ENCODE measurements around the gene RANBP17.

The RANBP17 gene

DNA sequence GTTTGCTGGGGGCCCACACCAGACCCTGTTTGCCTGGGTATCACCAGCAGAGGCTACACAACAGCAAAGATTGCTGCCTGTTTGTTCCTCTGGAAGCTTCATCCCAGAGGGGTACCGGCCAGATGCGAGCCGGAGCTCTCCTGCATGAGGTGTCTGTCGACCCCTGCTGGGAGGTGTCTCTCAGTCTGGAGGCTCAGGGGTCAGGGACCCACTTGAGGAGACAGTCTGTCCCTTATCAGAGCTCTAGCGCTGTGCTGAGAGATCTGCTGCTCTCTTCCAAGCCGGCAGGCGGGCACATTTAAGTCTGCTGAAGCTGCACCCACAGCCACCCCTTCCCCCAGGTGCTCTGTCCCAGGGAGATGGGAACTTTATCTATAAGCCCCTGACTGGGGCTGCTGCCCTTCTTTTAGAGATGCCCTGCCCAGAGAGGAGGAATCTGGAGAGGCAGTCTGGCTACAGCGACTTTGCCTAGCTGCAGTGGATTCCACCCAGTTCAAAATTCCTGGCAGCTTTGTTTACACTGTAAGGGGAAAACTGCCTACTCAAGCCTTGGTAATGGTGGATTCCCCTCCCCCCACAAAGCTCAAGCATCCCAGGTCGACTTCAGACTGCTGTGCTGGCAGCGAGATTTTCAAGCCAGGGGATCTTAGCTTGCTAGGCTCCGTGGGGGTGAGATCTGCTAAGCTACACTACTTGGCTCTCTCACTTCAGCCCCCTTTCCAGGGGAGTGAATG, 241.2 kb downstream of the RANBP17 start:
- no peak for DNase-seq

DNA sequence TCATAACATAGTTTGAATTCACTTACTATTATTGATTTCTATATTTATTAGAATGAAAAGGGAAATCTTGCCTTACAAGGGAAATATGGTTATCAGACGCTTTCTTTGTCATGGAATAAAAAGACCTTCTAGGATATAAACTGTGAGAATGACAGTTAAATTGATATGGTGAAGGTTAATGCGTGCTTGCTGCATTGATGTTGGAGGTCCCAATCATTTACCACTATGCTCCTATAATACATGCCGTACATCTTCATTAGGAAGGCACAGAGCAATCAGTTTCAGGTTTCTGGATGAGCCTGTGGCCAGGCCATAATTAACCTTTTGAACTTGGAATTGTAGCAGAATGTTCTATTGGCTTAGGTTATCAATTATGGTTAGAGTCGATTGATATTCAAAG, 245.9 kb downstream of the RANBP17 start:
- no peak for DNase-seq

DNA sequence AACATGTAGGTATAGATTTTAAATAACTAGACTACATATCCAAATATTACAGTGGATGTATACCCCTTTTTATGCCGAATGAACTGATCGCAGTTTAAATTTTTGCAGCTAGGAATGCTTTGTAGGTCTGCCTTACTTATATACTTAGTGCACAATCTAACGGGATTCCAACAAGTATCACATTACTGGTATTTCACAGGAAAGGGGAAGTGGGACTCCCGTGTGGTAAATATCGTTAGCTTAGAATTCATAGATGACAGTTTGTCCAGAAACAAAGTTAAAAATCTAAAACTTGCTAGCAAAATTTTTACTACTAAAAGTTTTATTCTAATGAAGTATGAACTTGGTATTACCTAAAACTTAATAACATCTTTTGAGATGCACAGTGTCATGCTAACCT, 253.7 kb downstream of the RANBP17 start:
- DNase-seq: no peak

DNA sequence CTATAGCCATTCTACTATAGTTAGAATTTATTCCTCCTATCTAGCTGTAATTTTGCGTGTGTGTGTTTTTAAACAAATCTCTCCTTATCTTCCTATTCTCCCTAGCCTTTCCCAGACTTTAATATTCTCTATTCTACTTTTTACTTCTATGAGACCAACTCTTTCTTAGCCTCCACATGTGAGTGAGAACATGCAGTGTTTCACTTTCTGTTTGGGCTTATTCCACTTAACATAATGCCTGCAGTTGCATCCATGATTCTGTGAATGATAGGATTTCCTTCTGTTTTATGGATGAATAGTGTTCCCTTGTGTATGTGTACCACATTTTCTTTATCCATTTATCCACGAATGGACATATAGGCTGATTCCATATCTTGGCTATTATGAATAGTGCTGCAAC, 254.9 kb downstream of the RANBP17 start:
- no peak for DNase-seq

DNA sequence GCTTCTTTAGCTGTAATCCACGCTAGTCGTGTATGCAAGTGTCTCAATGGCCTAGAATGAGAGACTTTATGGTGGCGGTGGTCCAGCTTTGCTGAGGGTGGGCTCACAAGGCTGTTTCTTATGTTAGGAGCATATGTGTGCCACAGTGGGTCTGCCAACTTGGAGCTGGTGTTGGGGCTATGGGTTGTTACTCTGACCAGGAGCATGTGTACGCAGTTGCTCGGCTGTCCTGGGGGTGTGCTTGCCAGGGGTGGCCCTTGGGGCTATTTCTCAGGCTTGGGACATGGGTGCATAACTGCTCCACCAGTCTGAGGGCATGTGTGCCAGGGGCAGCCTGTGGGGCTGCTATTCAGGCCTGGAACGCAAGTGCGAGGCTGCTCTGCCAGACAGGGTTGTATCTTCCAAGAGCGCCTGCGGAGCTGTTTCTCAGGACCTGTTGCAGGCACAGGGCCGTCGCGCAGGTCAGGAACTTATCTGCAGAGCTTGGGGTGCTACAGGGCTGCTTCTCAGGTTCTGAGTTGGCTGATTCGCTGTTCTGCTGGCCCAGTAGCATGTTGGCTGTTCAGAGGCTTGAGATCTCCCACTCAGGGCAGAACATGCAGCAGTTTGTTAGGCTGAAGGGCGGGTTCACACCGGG, 259.3 kb downstream of the RANBP17 start:
- no peak for DNase-seq

DNA sequence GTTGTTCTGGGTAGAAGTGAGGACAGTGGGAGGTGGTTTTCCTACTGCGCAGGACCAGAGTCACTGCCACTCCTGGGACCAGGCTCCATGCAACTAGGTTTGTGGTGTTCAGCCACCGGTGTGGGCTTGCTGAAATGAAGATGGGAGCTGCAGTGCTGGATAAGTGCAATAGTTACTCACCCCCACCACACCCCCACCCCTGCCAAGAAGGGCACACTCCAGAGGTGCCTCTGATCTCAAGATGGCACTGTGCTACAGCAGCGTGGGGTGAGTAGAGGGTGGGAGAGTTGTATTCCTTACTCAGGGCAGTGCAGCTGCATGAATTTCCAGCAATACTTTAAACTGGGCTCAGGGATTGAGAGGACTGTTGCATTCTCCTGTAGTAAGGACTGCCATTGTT, 259.8 kb downstream of the RANBP17 start:
- DNase-seq: no peak

DNA sequence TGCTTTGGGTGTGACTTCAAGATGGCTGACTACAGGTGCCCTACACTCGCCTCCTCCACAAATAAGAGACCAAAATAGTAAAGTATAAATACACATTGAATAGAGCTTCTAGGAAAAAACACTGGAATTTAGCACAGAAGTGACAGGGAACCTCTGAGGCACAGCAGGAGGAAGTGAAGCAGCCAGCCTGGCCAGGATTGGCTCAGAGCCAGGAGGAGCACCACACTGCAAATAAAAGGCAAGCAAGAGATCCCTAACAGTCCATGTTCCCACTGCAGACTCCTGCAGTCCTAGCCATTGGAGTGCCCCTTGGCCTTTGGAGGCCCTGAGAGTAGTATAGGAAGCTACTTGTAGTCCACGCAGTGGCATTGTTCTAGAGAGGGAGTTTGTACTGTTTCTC, 260.6 kb downstream of the RANBP17 start:
- no peak for DNase-seq

DNA sequence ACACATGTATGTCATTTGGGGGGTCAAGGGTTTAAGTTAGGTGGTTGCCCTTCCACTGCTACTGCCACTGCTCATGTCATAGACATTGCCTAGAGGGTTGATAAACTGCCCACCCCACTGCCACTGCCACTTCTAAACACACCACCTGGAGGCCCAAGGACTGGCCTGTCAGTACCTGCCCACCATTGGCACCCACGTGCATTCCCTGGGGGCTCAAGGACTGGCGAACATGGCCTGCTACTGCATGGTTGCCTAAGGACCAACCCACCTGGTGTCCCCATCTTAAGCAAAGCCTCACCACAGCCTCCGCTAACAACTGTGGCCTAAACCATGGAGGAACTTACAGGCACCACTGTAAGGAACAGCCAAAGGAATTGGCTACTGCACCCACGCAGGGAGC, 261.6 kb downstream of the RANBP17 start:
- no peak for DNase-seq

DNA sequence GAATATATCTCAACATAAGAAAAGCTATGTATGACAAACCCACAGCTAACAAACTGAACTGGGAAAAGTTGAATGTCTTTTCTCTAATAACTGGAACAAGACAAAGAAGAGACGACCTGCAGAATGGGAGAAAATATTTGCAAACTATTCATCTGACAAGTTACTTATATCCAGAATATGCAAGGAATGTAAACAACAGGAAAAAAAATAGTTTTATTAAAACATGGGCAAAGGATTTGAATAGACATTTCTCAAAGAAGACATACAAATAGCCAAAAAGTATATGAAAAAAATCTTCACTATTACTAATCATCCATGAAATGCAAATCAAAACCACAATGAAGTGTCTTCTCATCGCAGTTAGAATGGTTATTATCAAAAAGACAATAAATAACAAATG, 265.5 kb downstream of the RANBP17 start:
- DNase-seq: no peak

DNA sequence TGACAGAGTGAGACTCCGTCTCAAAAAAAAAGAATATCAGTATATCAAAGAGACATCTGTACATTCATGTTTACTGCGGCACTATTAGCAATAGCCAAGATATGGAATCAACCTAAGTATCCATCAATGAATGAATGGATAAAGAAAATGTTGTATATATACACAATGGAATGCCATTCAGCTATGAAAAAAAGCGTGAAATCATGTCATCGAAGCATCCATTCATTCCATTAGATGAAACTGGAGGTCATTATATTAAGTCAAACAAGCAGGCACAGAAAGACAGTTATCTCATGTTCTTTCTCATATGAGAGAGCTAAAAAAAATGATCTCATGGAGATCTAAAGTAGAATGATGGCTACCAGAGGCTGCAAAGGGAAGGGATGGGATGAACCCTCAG, 266.3 kb downstream of the RANBP17 start:
- DNase-seq: no peak

DNA sequence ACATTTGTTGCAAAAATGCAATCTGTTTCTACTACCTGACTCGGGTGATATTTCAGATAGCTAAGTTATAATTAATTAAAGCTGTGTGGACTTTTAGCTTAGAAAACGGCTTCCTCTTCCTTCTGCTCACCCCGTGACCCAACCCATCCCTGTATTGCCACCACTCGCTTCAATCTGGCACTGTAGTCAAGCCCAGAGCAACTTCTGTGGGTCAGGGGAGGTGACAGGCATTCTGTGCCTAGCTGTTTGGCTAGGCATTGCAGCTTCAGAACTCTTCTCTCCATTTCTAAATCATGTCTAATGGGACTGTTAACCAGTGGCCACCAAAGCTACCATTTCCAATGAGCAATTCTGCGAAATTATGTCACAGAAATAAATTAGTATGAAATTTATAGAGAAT, 267.5 kb downstream of the RANBP17 start:
- no peak for DNase-seq

DNA sequence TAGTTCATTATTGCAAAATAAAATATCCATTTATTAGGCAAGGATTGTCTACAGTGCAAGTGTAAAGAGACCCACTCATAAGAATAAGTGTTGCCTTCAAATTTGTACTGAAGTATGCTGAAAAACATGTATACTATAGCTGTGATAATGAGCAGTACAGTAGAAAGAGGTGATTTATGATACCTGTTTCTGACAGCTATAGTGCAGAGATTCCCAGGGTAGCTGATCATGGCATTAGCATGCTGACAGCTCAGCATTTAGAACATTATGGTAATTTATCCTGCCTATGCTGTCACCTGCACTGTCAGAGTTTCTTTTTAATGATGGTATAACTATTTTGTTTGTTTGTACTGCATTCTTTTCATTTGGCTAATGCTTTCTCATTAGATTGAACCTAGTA, 269.7 kb downstream of the RANBP17 start:
- DNase-seq: no peak

DNA sequence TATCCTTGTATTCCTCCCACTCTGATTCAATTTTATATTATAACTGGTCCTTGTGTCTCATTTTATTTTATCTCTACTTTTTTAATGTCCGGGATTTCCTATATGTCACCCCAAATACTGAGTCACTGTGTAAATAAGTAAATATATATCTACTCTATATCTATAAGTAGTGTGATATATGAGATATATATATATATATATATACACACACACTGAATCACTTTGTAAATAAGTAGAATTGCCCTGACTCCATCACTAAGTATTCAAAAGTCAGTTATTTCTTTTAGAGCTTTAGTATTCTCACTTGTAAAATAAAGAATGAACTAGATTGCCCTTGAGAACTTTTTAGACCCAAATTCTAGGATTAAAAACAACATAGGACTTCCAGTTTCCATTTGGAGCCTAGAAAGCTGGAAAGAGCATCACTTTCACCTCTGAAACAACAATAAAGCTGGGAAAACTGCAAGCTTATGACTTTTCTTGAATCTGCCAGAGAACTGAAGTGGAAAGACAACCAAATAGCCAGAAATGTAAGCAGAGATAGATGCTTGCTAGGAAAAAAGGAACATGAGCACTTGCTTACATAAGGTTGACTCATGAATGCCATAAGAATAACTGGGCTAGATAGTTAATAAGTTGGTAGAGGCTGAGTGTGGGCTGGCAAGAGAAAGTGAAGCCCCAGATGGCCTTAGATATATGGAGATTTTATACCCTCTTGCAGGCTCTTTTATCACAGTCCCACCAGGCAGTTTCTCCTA, 276.1 kb downstream of the RANBP17 start:
- no peak for DNase-seq

DNA sequence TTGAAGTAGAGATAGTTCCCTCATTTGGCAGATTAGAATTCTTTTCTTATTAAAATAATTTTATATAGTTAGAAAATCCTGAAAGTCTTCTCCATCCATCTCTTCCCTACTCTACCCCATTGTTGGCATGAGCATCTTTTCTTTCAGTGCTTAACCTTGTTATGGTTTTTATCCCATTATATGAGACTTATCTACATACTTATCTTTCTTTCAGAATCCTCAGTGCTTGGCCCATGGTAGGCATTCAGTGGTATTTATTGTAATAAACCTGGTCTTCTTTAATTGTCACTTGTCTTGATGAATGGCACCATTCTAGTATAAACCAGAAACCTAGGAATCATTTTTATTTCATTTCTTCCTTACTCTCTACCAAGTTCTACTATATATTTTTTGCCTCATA, 277.4 kb downstream of the RANBP17 start:
- DNase-seq: no peak

DNA sequence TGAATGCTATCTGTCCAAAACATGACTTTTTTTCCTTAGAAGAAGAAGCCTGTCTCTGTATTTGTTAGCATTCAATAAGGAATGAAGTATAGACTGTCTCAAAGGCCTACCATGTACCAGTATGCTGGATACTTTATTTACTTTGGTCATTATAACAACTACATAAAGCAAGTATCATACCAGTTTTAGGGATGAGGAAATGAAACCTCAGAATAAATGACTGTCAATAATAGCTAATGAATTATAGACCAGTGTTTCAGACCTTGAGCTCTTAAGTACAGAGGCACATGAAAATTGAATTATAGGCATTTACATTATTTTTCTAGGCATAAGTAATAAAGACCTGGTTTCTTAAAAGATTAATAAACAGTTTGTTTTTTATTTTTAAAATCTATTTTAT, 280.8 kb downstream of the RANBP17 start:
- no peak for DNase-seq

DNA sequence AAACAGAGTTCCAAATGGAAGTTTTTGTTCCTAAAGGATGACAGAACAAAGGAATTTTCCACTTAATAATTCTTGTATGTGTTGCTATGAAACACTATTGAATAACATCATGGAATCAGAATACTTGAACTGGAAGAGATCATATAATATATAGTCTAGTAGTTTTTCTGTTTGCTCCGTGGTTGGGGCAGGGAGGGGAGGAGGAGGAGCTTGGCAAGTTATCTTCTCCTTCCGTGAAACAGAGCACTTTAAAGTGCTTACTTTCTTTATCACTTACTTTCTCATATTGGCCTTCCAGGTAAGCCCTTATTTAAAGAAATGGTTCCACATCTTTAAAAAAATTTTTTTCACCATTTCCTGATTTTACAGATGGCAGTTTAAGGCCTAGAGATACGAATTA, 281.4 kb downstream of the RANBP17 start:
- no peak for DNase-seq

DNA sequence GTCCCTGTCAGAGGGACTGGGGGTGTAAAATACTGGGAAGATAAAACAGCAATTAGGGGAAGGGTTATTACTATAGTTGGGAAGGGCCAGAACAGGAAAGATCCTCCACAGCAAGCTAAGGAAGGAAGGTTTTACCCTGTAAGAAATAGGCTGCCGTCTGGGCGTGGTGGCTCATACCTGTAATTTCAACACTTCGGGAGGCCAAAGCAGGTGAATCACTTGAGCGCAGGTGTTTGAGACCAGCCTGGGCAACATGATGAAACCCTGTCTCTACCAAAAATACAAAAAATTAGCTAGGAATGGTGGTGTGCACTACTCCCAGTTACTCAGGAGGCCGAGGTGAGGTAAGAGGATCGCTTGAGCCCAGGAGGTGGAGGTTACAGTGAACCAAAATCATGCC, 282.1 kb downstream of the RANBP17 start:
- no peak for DNase-seq

DNA sequence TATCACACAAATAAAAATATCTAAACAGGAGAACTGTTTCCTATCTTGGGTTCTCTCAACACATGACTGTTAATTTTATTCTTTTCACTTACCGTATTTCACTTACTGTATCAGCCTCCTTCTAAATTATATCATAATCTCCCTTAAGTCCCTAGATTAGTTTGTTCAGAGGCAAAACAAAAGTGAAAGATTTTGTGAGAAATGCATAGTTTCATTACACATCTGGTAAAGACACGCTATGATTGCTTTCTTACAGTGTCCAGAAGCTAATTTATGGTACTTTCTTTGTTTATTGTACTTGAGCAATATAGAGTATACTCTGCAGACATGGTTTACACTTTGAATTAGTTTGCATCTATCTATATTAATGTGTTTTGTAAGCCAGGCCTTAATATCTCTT, 287.5 kb downstream of the RANBP17 start:
- DNase-seq: no peak

DNA sequence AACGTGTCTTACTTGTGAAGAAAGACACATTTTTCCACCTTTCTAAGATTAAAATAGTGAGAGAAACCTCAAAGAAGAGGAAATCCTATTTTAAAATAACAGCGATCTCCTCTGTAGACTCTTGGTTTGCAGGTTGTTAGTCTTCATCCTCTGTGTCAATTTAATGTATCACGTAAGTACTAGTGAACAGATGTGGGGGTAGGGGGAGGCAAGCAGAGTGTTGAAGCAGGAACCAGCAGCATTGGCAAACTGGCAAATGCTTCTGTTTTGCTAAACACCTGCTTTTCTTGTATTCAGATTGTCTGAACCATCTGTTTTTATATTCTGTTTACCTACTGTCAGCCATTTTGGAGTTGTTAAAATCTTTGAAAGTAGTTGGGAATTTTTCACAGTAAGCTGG, 288.0 kb downstream of the RANBP17 start:
- no peak for DNase-seq

DNA sequence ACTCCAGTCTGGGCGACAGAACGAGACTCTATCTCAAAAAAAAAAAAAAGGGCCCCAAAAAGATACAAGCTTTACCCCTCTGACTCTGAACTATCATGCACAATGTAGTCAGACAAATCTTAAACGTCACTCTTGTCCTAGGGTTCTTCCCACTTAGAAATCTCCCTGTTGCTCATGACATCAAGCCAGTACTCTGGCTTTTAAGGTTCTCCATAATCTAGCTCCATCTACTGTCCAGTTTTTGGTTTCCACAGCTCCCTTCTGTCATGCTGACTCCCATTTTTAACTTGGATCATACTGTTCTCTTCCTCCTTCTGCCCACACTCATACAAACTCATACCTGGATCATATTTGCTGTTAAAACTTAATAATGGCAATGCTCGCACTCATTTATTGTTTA, 290.6 kb downstream of the RANBP17 start:
- peak in 1 of 2 experiments; percentile 42 for DNase-seq

DNA sequence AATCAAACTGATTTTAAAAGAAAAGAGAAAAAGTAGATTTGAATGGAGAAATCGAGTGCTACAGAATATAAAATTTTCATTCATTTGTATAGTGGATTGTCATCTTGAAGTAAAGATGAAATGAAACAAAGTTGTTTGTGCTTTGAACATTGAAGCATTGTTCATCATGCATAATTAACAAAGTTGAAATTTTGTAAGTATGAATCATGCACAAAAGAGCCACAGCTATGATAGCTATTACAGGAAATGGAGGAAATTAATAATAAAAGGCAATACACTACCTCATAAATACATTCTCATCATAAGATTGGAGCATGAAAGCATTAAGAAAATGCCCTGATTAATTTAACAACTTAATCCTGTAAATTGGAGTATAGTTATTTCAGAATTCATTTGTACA, 293.8 kb downstream of the RANBP17 start:
- DNase-seq: peak in 1 of 2 experiments; percentile 41

DNA sequence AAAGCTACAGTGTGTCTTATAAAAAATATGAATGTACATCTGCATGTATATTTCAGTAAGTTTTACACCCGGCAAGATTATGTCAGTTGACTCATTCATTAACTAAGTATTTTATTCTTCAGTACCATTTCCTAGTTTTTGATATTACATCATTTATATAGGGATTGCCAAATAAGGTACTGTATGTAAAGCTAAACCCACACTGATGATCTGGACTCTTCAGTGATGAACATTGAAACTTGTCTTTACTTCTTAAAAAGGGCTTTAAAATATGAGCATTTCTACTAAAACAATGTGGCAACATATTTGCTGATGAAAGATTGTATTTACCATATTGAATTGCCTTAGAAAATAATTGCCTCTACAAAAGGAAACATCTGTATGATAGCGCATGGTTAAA, 295.5 kb downstream of the RANBP17 start:
- no peak for DNase-seq

DNA sequence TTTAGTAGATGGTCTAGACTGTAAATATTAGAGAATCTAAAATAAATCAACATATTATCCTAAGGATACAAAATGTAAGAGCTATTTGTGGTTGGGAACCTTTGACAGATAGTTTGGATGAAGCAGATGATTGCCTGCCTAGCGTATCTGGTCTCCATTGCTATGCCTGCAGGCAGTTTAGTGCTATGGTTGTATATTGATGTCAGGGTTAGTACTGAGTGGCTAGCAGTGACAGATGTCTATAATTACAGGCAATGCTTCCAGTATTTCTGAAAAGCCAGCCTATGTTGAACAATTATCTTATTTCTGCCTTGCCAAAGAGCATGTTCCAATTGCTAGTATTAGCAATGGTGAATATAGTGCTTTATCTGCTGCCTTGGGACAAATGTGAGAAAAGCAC, 296.0 kb downstream of the RANBP17 start:
- DNase-seq: no peak

DNA sequence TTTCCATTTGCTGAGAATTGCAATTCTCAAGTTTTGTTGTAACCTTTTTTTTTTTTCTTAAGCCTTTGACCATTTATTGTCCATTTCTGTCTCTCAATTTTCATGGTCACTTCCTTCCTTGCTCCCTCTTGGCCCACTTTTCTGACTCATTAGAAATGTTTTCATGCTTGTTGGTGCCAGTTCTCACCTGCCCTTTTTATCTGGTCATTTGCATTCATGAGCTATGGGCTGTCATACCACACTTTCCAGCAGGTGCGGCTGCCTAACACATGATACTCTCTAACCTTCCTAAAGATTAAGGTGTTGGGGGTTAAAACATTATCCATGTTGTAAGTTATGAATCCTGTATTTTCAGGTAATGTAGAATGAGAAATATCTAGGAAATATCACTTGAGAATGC, 296.8 kb downstream of the RANBP17 start:
- no peak for DNase-seq
